Activated CD4-positive, CD25-positive, alpha-beta regulatory T cell (primary cell): Measurements from ENCODE around the gene LHX8.
"Not testable (repeated sequence)": the region's sequence is repeated elsewhere in the genome, so short reads cannot be mapped to it uniquely, and the experiment has no call there.

Experiments used
- DNase-seq, 4 experiments: peaks; one replicate each; lab custom pipeline; 2025; lab: John Stamatoyannopoulos, UW

LHX8 gene

GRCh38 chr1:75133750-75134646 lies at the start of gene LHX8:
TSS of gene LHX8 (plus strand) at chr1:75134388. CDS start at chr1:75136615, 2,227 bp downstream.
- no peak for DNase-seq

- DNase-seq = no peak
These were observed 48.3 kb upstream of the LHX8 start for GRCh38 chr1:75085931-75086330.

GRCh38 chr1:75087278-75087677 lies 46.9 kb upstream of the LHX8 start:
- no peak for DNase-seq

GRCh38 chr1:75092141-75092540 lies 42.0 kb upstream of the LHX8 start:
- DNase-seq = no peak

- DNase-seq = no peak
These were observed 36.5 kb upstream of the LHX8 start for GRCh38 chr1:75097654-75098053.

- no peak for DNase-seq
These were observed 34.6 kb upstream of the LHX8 start for GRCh38 chr1:75099581-75099980.

GRCh38 chr1:75100481-75101092 lies 33.6 kb upstream of the LHX8 start:
- no peak for DNase-seq

- not testable (repeated sequence) for DNase-seq
These were observed 21.7 kb upstream of the LHX8 start for GRCh38 chr1:75112362-75112951.

GRCh38 chr1:75115654-75116053 lies 18.5 kb upstream of the LHX8 start:
- no peak for DNase-seq

GRCh38 chr1:75123756-75124155 lies 10.4 kb upstream of the LHX8 start:
- no peak for DNase-seq

- DNase-seq = no peak
These were observed 9.7 kb upstream of the LHX8 start for GRCh38 chr1:75124510-75124909.

GRCh38 chr1:75125161-75125726 lies 8.9 kb upstream of the LHX8 start:
- no peak for DNase-seq

GRCh38 chr1:75126611-75127101 lies 7.5 kb upstream of the LHX8 start:
- DNase-seq = no peak

GRCh38 chr1:75127916-75128717 lies 6.1 kb upstream of the LHX8 start:
- DNase-seq = no peak

GRCh38 chr1:75129660-75129982 lies 4.6 kb upstream of the LHX8 start:
- no peak for DNase-seq

- DNase-seq = no peak
These were observed 4.0 kb upstream of the LHX8 start for GRCh38 chr1:75129983-75130789.

GRCh38 chr1:75130865-75131564 lies 3.2 kb upstream of the LHX8 start:
- no peak for DNase-seq

GRCh38 chr1:75131565-75132241 lies 2.5 kb upstream of the LHX8 start:
- DNase-seq = no peak

- no peak for DNase-seq
These were observed 1.9 kb upstream of the LHX8 start for GRCh38 chr1:75132242-75132811.
